GM12864 (cell line): ENCODE data around the gene CFAP99.

ENCODE experiments used
- DNase-seq: peaks from one replicate; pipeline ENCODE4 v3.0.0-alpha.2; 2011; ENCODE audit warnings: low read depth
- H3K4me3 ChIP-seq: 2 replicates; pipeline ENCODE4 v1.5.1; 2011; ENCODE audit warnings: mild to moderate bottlenecking, low read depth, low read length, control low read depth
- TF ChIP-seq, protein P1 (sequence below): IDR thresholded peaks from 2 replicates; pipeline ENCODE4 v1.5.1; 2011; ENCODE audit warnings: low read depth, mild to moderate bottlenecking, moderate library complexity, low read length, control low read depth, inconsistent platforms; ENCODE audit errors: missing control alignments

CFAP99 gene

DNA sequence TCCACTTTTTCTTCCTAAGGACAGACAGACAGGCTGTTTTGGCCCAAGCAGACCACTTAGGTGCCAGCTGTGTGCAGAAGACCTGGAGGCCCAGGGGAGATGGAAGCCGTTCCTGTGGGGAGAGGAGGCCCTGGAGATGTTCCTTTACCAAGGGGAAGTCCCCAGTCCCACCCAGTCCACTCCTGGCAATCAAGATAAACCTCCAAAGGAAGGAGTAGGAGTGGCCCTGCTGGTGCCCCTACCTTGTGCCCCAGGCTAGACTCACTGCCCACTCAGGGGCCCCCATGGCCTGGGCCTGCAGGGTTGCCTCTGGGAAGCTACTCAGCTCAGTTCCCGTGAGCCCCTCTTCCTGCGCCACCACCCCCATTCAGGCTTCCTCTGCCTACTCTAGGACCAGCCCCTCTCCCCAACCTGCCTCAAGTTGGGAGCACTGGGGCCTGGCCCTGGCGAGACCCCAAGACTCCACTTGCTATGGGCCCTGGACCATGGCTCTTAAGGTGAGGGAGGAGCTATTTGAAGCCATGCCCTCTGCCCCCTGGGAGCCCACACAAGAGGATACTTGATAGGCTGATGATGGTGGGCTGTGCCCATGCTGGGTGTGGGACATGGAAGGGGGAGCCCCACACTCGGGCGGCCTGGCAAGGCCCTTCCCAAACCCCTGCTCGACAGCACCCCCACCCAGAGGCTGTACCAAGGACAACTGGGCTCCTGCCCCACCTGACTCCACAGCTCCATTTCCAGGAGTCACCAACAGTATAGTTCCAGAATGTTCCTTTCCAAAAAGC, 25.4 kb downstream of the CFAP99 start:
- DNase-seq = no peak
- no peak overlapping the region for H3K4me3 ChIP-seq
- TF ChIP-seq, protein P1, sequence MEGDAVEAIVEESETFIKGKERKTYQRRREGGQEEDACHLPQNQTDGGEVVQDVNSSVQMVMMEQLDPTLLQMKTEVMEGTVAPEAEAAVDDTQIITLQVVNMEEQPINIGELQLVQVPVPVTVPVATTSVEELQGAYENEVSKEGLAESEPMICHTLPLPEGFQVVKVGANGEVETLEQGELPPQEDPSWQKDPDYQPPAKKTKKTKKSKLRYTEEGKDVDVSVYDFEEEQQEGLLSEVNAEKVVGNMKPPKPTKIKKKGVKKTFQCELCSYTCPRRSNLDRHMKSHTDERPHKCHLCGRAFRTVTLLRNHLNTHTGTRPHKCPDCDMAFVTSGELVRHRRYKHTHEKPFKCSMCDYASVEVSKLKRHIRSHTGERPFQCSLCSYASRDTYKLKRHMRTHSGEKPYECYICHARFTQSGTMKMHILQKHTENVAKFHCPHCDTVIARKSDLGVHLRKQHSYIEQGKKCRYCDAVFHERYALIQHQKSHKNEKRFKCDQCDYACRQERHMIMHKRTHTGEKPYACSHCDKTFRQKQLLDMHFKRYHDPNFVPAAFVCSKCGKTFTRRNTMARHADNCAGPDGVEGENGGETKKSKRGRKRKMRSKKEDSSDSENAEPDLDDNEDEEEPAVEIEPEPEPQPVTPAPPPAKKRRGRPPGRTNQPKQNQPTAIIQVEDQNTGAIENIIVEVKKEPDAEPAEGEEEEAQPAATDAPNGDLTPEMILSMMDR = no peak

DNA sequence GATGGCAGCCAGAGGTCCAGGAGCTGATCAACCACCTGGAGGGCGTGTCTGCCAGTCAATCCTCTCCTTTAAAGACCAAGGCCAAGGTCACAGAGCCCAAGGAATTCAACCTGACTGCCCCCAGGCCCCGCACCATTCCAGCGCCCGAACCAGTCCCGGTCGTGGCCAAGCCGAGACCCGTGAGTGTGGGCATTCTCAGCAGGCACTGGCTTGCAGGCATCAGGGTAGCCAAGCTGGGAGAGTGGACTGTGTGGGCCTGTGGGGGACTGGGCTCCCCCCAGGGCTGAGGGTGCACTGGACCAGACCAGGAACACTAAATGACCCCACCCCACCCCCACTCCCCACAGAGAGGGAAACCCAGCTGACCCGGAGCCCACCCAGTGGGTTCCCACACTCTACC, 26.4 kb downstream of the CFAP99 start:
- TF ChIP-seq, protein P1 = no peak
- H3K4me3 ChIP-seq = no peak overlapping the region
- no peak for DNase-seq

DNA sequence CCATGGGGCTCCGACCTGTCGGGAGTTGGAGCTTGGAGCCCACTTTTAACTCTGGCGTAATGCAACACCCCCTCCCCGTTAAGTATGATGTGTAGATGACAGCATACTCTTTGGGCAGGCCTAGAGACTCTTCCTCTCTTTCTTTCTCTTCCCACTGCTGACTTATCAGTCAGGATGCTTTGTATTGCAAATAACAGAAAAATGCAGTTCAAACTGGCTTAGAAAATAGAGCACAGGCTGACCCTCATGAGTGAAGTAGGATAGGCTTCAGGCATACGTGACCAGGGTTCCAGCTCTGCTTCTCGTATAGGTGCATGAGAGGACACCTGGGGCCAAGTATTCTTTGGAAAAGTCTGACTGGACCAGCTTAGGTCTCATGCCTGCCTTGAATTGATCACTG, 26.8 kb downstream of the CFAP99 start:
- TF ChIP-seq, protein P1 = no peak
- no peak for DNase-seq
- no peak overlapping the region for H3K4me3 ChIP-seq

DNA sequence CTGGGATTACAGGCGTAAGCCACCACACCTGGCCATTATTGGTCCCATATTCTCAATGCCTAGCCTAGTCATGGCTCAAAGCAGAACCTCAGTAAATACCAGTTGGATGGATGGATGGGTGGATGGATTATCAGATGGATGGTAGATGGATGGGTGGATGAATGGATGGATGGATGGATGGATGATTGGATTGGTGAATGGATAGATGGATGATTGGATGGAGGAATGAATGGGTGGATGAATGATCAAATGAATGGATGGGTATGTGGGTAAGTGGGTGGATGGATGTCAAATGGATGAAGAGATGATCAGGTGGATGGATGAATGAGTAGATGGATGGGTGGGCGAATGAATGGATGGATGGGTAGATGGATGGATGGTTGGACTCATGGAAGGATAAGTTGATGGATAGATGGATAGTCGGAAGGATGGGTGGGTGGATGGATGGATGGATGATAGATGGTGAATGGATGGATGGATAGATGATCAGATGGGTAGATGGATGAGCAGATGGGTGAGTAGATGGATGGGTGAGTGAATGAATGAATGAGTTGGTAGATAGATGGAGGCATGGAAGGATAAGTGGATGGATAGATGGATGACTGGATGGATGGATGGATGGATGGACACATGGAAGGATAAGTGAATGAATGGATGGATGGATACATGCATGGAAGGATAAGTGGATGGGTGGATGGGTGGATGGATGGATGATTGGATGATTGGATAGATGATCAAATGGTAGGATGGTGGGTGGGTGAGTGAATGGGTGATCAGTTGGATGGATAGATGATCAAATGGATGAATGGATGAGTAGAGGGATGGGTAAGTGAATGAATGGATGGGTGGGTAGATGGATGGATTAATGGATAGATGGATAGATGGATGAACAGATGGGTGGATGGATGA, 28.2 kb downstream of the CFAP99 start:
- no peak for DNase-seq
- TF ChIP-seq, protein P1 = no peak
- no peak overlapping the region for H3K4me3 ChIP-seq

DNA sequence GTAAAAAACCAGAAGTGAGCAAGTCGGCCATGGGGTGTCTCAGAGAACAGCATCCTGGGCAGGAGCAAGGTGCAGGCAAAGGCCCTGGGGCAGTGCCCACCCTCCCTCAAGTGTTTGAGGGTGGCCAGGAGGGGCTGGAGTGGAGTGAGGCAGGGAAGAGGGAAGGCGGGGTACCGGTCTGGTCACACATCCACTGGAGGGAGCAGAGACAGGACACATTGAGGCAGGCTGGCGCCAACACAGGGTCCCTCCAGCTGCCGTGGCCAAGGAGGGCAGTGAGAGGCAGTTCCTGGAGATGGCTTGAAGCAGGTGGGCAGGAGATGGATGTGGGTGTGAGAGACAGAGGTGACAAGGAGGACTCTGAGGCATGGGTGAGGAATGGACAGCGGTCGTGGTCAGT, 29.8 kb downstream of the CFAP99 start:
- TF ChIP-seq, protein P1 = no peak
- DNase-seq = no peak
- no peak overlapping the region for H3K4me3 ChIP-seq

DNA sequence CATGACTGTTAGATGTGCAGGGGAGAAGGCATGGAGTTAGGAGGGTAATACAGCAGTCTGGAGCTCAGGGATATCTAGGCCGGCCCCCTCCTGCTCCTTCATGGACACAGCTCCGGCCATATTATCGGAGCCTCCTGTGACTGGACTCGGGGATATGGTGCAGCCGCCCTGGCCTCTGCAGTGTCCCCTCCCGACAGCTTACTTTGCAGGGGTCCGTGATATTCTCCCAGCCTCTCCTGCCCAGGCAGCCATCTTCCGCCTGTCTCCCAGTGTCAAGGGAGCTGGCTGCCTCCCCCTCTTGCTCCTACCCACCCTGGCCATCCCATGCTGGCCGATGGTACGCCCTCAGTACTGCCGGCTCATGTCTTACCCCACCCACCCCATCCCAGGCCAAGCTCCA, 30.3 kb downstream of the CFAP99 start:
- H3K4me3 ChIP-seq = no peak overlapping the region
- TF ChIP-seq, protein P1 = no peak
- DNase-seq = no peak
